Testis (tissue), 2 donors: ENCODE results near the gene JADE2.

Source experiments
- CTCF ChIP-seq, 3 experiments: fragments of 450-650 bp in 2 of 3; fragments of 200-600 bp in 1 of 3; sonication (generic) in 1 of 3; IDR thresholded peaks; one replicate each; pipeline ENCODE4 v1.5.1; 2016 to 2019; ENCODE audit warnings: antibody characterized with exemption in 3 of 3, mild to moderate bottlenecking in 2 of 3, moderate library complexity in 1 of 3
- POLR2A ChIP-seq: fragments of 450-650 bp; IDR thresholded peaks from one replicate; pipeline ENCODE4 v1.6.1; 2017; ENCODE audit warnings: antibody characterized with exemption, mild to moderate bottlenecking, moderate library complexity

GRCh38 chr5:134560698-134561097 is 35.2 kb downstream of the JADE2 start:
- TF ChIP-seq CTCF (IDR thresholded peaks at IDR 0.05) (no peak), POLR2A (no peak)
